Stimulated activated CD4-positive, alpha-beta T cell treated with anti-CD3 and anti-CD28 coated beads, Interleukin-12 subunit alpha, Interleukin-12 subunit beta, amount 100 ng/mL, for 48 hours (primary cell): ENCODE measurements around the gene SLIT1.
A peak's percentile ranks its signal among the peaks of the same experiment; 100 is the strongest.
"Not testable (repeated sequence)": the region's sequence is repeated elsewhere in the genome, so short reads cannot be mapped to it uniquely, and the experiment has no call there.

Experiments used
- DNase-seq, 3 donors: peaks; one replicate each; pipeline ENCODE4 v3.0.0-alpha.2; 2020; ENCODE audit warnings: low read depth in 2 of 3, low spot score in 1 of 3

Gene SLIT1

DNA sequence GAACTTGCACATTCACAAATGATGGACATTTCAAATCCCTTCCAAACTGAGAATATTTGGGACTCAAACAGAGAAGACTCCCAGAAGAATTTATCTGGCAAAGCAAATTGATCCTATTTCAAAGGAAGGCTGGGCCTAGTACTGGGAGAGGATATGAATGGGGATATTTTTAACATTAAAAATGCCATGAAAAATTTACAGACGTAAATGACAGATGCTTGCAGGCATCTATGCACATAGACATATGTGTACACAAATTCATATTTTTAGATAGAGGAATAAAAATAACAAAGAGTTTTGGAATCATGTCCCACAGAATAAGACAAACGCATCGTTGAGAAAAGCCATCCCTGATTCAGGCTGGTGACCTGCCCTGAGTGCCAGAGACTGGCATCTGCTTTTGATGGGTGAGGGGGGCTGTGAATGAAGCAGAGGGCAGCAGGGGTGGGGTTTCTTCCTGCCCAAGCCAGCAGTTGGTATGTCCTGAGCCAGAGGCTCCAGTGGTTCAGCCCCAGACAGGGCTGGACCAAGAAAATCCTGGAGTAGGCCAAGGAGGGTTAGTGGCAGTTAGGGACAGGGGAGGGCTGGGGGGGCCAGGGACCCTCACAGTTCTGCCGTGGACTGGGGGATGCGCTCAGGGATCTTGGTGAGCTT, 138.5 kb downstream of the SLIT1 start:
- DNase-seq: no peak

DNA sequence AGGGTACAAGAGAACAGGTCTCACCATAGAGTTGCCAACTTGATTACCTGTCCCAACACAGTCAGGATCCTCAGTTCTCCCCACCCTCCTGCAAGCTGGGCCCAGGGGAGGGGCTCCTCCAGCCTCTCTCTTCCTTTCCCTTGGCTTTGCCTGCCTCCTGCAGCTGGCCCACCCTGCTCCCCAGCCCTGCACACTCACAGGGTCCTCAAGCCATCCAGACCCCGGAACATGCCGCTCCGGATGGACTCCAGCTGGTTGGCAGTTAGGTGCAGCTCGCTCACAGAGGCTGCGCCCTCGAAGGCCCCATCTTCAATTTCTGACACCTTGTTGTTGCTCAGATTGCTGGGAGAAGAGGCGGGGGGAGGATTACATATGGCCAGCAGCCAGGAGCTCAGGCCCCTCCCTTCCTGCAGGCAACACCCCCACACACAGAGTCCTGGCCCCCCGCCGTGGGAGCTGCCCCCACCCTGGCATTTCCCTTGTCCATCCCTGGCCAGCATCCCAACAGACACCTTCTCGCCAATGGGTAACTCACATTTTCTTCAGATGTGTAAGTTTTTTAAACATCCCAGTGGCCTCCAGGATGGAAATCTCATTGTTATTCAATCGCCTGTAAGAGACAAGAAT, 139.2 kb downstream of the SLIT1 start:
- no peak for DNase-seq

DNA sequence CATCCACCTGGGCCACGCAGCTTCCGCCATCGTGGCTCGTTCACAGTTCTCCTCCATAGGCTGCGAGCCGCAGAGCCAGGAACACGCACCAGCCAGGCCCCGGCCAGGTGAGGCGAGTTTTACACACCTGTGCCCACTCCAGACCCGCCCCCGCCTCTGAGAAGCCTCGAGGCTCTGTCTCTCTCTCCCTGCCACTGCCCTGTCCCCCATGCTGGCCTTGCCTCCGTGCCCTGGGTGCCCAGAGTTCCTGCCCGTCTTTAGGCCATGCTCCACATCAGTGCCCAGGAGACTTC, 142.2 kb downstream of the SLIT1 start:
- no peak for DNase-seq

DNA sequence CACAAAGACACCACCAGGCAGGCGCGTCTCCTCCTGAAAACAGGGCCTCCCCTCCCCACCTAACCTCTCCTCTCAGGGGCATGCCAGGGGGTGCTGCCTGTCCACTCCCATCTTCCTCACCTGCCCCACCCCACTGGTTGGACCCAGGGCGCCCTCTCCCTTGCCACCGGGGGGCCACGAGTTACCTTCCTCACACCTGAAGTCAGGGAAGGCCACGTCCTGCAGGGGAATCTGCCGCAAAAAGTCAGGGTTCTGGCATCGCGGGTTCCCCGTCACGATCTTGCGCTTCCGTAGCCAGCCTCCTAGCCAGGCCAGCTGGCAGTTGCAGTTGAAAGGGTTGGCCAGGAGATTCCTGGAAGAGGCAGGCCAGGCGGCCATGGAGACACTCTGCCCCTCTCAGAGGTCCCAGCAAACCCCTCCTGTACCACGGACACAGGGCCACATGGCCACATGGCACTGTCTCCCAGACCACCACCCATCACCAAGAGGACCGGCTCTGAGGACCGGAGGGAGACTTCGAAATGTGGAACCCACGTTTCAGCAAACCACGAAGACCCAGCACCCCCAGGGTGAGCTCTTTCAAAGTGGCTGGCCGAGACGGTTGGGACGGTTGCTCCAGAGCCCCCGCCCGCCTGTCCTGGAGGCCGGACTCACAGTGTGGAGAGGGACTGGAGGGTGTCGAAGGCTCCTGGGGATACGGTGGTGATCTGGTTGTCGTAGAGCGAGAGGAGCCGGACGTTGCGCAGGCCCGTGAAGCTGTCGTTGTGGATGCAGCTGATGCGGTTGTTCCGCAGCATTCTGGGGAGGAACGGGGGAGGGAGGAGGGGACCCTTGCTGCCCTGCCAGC, 142.8 kb downstream of the SLIT1 start:
- DNase-seq: no peak

DNA sequence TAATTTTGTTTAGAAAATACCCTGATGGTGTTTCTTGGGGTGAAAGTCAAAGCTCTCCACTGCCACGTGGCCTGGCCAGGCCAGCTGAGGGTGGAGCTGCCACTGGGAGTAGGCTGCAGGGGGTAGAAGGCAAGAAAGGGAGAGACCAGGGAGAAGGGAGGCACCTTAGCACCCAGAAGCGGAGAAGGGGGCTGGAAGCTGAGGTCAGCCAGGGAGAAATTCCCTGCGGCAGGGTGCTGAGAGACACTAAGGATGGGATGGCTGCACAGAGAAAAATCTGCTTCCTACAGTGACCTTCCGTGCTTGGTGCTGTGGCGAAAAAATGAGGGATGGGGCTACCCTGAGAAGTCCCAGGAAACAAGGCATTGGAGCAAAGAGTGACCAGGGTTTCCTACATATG, 143.7 kb downstream of the SLIT1 start:
- no peak for DNase-seq

DNA sequence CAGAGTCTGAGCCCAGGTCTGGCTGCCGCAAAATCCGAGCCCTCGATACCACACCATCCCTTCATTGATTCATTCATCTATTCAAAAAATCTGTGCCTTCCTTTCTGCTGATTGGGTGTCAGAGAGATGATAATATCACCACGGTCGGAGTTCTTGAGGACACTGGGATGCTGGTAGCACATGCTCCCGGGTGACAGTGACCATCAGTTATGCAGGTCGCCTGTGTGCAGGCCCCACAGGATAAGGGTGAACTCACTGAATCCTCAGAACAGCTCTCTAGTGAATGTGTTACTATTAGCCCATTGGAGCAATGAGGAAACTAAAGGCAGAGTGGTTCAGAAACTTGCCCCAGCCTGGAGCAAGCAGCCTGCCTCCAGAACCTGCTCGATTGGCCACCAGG, 145.1 kb downstream of the SLIT1 start:
- no peak for DNase-seq

DNA sequence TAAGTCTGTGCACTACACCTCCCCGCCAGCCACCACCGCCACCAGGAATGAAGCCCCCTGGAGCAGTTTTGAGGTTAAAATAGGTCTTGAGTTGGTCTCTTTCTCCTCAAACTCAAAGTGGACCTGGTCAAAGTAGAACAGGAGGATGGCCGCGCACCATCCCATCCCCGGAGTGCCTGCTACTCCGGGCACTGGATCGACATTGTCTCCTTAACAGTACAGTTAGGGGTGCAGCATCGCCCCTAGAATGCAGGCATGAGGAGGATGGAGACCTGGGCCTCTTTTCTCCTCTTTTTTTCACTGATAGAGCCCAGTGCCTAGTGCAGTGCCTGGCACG, 145.5 kb downstream of the SLIT1 start:
- DNase-seq: no peak

DNA sequence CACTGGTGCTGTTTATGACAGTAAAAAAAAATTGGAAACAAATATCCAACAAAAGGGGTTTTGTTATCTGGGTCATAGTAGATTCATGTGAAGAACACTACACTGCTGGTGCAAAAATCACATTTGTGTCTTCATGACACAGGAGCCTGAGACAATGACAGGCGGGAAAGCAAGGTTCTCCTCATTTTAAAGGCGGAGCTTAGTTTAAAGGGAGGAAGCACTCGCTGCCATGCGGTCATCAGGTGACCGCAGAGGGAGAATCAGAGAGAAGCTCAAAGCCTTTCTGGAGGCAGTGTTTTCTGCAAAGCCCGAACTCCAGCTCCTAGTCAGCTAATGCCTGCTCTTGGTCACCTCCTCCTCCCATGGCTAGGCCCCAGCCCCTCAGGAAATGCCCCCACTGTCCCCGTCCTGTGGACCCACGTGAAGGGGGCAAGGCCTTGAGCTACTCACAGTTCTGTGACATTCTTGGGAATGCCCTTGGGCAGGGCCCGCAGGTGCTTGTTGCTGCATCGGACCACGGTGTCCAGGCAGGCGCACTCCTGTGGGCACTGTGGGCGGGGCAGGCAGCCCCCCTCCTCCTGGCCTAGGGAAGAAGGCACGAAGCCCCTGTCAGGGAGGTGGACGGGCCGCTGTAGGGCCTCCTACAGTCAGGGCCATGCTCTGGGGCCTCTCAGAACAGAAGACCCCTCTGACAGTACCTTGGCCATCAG, 146.1 kb downstream of the SLIT1 start:
- no peak for DNase-seq

DNA sequence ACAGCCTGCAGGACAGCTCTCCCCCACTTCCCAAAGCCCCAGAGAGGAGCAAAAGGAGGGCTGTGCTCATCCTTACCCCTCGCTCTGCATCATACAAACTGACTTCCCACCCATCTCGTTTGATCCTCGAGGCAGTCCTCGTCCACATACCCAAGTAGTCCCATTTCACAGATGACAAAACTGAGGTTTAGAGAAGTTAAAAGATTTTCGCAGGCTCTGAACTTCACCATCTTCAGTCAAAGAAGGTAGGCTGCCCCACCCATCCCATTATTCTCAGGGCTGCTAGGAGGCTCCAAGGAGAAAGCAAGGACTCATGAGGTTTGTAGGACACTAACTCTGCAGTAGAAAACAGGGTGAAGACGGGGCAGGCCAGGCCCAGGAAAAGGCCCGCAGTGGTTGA, 147.1 kb downstream of the SLIT1 start:
- no peak for DNase-seq

DNA sequence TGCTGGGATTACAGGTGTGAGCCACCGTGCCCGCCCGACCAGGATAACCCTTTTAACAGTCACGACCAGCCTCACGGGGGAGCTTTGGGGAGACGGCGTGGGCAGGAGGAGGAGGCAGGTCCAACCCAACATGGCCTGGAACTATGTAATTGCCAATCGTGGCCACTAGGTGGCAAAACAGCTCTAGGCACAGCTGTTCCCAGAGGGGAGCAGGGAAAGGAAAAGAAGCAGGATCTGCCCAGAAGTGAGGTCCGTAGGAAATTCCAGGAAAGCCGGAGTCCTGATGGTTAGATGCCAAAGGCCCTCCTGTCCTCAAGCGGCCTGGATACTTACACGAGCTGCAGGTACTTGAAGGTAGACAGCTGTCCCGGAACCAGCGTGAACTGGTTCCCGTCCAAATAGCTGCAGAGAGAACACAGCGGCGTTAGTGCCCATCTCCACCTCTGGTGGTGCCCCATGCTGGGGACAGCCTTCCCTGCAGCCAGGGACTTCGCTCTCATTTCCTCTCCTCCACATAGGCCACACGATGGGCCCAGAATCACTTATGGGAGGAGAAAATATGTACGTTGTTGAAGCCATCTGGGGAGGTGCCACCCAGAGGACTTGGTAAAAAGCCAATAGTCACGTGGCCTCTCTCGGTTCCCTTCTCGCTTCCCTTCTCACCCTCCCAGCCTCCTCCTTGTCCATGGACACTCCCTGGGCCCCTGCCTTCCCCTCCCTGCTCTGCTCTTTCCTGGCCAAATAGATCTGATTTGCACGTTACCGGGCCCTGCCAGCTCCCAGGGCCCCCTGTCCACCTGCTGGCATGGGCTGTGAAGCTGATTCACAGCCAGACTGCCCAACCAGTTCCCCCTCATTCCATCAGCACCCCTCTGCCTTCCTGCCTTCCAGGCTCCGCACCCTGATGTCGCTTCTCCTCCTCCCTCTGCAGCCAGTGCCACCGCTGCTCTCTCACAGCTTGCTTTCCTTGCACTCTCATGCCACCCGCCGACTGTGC, 148.1 kb downstream of the SLIT1 start:
- DNase-seq: peak; percentile 60 to 78 (median 65)

DNA sequence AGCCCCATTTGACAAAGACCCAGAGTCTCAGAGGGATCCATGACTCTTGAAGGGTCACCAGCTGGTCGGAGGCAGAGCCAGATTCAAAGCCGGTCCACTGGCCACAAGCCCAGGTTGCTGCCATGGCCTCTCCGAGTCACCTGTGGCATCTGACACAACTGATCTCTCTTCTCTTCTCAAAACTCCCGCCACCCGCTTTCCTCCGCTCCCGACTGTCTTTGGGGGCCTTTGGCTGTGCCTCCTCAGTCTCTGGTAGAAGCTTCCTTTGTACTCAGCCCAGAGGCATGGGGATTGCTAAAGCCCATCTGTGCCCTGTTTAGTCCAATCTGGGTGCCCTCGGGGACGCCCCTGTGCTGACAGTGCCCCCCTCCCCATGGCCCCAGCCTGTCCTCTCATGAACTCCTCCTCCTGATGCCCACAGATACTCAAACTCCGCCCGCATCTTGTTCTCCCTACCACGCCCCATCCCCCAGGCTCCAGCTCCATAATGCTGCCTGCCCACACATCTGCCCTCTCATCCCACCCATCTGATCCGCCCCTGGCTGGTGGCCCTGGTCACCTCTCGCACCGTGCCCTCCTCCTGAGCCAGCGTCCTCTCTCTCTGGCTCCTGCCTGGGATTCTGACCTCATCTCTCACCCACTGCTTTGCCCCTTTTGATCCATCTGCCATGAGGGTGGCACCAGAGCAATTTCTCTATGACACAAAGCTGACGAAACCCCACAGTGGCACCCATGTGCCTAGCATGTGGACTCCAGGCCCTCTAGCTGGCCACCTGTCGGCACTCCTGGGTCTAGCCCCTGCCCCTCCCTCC, 150.6 kb downstream of the SLIT1 start:
- DNase-seq: no peak

DNA sequence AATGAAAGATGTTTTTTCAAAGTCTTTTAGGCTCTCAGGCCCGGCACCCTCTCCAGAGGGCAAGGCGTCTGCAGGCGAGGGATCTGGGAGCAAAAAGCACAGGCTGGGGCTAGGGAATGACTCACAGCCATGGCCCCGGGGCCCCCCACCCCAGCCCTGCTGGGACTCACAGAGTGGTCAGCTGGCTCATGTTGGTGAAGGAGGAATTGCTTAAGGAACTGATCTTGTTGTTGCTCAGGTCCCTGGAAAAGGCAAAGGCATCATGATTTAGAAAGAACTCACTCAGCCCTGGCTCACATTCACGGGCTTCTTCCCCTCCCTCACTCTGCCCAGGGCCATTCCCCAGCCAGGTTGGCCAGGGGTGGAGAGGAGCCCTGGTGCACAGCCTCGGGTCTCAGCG, 151.5 kb downstream of the SLIT1 start:
- DNase-seq: no peak

DNA sequence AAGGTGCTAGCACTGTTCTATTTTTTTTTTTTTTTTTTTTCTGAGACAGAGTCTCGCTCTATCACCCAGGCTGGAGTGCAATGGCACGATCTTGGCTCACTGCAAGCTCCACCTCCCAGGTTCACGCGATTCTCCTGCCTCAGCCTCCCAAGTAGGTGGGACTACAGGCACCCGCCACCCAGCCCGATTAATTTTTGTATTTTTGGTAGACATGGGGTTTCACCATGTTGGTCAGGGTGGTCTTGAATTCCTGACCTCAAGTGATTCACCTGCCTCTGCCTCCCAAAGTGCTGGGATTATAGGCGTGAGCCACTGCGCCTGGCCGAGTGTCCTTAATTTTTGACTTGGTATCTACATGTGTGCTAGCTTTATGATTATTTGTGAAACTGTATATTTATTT, 151.9 kb downstream of the SLIT1 start:
- not testable (repeated sequence) for DNase-seq

DNA sequence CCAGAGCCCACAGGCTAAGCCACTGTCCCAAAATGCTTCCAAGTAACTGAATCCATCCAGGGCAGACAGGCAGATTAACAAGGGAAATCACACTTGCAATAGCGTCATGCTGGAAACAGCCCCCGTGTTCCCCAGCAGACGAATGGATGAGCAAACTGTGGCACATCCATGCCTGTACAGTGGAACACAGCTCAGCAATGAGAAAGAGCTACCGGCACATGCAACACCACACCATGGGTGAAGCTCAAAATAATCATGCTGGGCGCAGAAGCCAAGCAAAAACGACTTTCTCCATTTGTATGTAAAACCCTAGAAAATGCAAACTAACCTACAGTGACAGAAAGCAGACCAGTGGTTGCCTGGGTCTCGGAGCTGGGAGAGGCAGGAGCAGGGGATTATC, 153.1 kb downstream of the SLIT1 start:
- no peak for DNase-seq

DNA sequence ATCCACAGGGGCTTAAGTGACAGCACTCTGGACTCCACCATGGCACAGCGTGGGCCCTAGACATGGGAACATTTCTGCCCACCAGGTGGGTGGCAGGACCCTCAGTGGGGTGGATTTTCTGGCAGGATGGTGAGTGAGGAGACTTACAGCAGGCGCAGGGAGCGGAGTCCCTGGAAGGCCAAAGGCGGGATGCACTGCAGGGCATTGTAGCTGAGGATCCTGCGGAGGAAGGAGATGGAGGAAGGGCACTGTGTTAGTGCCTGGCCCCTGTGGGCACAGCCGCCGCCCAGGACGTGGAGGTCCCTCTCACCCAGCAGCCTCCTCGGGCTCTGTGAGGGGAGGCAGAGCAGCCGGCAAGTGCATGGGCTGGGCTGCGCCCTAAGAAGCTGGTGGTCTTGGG, 154.3 kb downstream of the SLIT1 start:
- no peak for DNase-seq

DNA sequence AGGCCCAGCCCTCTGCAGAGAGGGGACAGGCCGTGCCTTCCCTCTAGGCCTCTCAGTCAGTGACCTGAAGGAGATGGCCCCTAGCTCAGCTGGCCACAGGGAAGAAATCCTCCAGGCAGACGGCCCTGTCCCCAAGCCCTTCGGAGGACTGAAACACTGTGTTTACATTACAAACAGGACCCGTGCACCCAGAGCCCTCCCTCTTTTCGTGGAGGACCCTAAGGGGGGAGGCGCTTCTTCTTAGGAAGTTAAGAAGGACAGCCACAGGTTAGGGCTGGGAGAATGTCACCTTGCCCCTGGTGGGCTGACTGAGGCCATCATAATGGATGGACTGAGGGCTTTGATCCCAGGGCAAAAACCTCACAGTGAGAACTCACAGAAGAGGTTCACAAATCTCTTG, 154.9 kb downstream of the SLIT1 start:
- no peak for DNase-seq

DNA sequence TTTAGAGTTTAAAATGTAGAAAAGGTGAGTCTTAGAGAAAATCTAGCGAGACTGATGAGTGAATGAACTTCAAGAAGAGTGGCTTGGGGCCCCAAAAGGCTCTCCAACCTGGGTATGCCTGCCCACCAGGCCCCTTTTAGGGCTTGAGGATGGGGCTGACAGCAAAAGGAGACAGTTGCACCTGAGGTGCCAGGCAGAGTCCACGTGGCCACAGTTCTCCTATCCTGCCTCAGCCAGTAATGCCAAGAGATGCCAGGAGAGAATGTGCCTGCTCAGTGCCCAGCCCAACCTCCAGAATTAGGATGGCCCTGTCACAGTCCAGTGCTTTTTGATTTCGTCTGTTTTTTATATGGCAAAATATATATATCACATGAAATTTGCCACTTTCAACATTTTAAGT, 156.5 kb downstream of the SLIT1 start:
- no peak for DNase-seq

DNA sequence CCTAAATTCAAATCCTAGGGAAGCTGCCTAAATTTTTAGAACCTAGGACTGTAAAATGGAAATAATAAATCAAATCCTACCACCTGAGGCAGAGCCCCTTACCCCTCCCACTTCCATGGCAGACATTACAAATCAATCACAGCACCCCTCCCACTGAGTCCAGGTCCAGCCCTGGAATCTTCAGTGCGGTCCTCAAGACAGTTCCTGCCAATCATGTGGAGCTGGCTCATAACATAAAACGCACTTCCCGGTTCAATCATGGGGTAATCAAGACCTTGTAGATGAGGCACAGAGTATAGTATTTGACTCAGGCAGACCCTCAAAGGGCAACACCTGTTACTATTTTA, 157.0 kb downstream of the SLIT1 start:
- DNase-seq: no peak

DNA sequence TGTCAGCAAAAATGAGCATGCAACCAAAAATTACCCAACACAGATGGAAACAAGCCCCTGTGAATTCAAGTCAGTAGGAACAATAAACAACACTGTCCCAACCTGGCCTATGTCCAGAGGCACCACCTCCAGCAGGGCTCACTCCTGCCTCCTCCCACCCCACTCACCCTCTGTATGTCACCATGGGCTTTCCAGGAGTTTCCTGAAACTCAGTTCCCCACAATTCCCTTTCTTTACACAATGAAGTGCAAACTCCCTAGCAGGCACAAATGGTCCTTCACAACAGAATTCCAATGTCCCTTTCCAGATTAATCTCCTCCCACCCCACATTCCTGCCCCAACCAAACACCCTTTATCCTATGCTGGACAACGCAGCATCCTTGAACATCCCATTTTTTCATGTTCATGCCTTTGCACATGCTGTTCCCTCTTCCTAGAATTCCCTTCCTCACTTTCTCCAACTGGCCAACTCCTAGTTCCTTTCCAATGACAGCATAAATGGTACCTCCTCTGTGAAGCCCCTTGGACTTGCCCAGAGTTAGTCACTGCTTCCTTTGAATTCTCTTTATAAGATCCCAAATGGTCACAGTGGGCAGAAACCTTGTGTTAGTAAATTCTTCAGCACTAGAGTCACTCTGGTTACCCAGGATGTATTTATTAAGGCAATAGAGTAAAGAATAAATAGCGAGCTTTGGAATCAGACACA, 157.5 kb downstream of the SLIT1 start:
- DNase-seq: no peak
